Lower leg skin (tissue), 4 donors: ENCODE data around the gene DGAT2. TPM values are rescaled to one million over a fixed set of nuclear protein-coding genes. Genes with fewer than 3 reads are reported as not detected.

Experiments
- DNase-seq, 2 donors: peaks; one replicate each; pipeline ENCODE4 v3.0.0-alpha.2; 2019; ENCODE audit warnings: low spot score in 2 of 2
- H3K4me3 ChIP-seq: fragments of 200-600 bp; sonication (generic); 2 replicates; pipeline ENCODE4 v1.5.1; 2017; ENCODE audit warnings: mild to moderate bottlenecking, low read depth; ENCODE audit not compliant: poor library complexity, severe bottlenecking
- POLR2A ChIP-seq, 2 donors: fragments of 450-650 bp; IDR thresholded peaks; one replicate each; pipeline ENCODE4 v1.6.1; 2016 to 2017; ENCODE audit warnings: antibody characterized with exemption in 2 of 2, mild to moderate bottlenecking in 1 of 2, moderate library complexity in 1 of 2
- WGBS, 2 donors: methylation state at CpG; one replicate each; pipeline ENCODE4 v1.1.5; 2018; 5-methylcytosine and 5-hydroxymethylcytosine counted together
- intact Hi-C: fragments of 100-400 bp; cut with DNase I; formaldehyde crosslinking; loops from one replicate; pipeline ENCODE4 v1.15.0; 2023; ENCODE audit warnings: low total_unique reads
- total RNA-seq, 4 donors: library from RNA; depleted of rRNA; stranded (reverse); fragments of >200 nt; gene quantifications; one replicate each; pipeline ENCODE4 v1.1.0, GENCODE V29; 2016
- TF ChIP-seq, protein P1 (sequence below), 3 donors: fragments of 450-650 bp; IDR thresholded peaks; one replicate each; pipeline ENCODE4 v1.5.1; 2016; ENCODE audit warnings: antibody characterized with exemption in 3 of 3, mild to moderate bottlenecking in 3 of 3, moderate library complexity in 2 of 3

Gene DGAT2
- total RNA-seq, 4 donors from 2014 or later = 160 to 545 (median 289) TPM

DNA sequence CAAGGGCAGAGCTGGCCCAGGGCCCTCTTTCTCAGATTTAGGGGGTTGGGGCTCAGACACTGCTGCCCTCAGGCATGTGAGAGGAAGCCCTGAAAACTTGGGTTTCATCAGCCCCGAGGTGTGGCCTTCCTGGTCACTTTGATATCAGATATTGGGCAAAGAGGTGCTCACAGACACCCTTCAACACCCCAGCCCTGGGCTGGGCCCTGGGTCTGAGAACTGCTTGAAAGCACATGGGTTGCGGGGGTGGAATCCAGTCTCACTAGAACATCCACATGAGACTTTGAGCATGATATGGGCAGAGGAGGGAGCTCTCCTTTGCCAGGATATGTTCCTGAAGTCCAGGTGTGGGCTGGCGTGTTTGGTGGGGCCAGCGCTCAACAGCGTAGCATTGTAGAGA lies 10.4 kb downstream of the DGAT2 start:
- DNase-seq = no peak
- TF ChIP-seq, protein P1, sequence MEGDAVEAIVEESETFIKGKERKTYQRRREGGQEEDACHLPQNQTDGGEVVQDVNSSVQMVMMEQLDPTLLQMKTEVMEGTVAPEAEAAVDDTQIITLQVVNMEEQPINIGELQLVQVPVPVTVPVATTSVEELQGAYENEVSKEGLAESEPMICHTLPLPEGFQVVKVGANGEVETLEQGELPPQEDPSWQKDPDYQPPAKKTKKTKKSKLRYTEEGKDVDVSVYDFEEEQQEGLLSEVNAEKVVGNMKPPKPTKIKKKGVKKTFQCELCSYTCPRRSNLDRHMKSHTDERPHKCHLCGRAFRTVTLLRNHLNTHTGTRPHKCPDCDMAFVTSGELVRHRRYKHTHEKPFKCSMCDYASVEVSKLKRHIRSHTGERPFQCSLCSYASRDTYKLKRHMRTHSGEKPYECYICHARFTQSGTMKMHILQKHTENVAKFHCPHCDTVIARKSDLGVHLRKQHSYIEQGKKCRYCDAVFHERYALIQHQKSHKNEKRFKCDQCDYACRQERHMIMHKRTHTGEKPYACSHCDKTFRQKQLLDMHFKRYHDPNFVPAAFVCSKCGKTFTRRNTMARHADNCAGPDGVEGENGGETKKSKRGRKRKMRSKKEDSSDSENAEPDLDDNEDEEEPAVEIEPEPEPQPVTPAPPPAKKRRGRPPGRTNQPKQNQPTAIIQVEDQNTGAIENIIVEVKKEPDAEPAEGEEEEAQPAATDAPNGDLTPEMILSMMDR (IDR thresholded peaks at IDR 0.05) = no peak
- no peak for TF ChIP-seq POLR2A (IDR thresholded peaks at IDR 0.05)
- no peak overlapping the region for H3K4me3 ChIP-seq
- intact Hi-C loops = no loop called here
- WGBS, 2 donors = 86 to 97% methylated on average over 5 of the region's 5 CpGs

DNA sequence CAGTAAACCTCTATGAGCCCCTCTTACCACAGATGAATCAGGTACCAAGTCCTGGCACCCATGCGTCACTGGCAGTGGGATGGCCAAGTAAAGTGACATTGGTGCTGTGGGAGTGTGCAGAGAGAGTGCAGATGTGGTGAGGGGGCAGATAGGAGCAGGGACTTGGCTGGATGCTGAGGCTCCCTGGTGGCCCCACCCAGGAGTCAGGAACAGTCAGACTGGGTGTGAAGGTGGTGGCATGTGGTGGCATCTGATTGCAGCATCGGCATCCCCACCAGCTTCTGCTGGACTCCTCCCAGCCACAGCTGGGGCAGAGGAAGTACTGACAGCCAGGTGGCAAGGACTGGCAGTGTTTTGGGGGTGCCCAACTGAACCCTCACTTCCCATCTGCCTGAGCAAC lies 11.4 kb downstream of the DGAT2 start:
- no peak overlapping the region for H3K4me3 ChIP-seq
- intact Hi-C loops = no loop called here
- DNase-seq = no peak
- TF ChIP-seq, protein P1 (IDR thresholded peaks at IDR 0.05) = no peak
- no peak for TF ChIP-seq POLR2A (IDR thresholded peaks at IDR 0.05)
- 57 to 64% methylated on average over 2 of the region's 2 CpGs for WGBS, 2 donors

DNA sequence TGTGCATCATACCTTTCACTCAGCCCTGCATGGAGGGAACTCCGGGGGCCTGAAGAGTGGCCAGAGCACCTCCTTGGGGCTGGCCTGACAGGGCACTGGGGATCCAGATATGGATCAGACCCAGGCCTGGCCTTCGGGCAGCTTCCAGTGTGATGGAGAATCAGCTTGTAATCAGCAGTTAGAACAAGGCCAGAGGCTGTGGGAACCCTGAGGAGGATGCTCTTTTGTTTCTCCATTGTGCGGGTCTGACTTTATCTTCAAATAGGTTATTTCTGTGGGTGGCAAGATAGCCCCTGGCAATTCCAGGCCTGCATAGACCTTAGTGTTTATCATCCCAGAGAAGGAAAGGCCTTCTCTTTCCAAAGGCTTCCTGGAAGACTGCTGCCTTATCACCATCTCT lies 12.3 kb downstream of the DGAT2 start:
- TF ChIP-seq, protein P1 (IDR thresholded peaks at IDR 0.05) = no peak
- no peak for TF ChIP-seq POLR2A (IDR thresholded peaks at IDR 0.05)
- no peak for DNase-seq
- WGBS, 2 donors = 86 to 93% methylated on average over 3 of the region's 3 CpGs
- H3K4me3 ChIP-seq = no peak overlapping the region
- intact Hi-C loops = no loop called here

DNA sequence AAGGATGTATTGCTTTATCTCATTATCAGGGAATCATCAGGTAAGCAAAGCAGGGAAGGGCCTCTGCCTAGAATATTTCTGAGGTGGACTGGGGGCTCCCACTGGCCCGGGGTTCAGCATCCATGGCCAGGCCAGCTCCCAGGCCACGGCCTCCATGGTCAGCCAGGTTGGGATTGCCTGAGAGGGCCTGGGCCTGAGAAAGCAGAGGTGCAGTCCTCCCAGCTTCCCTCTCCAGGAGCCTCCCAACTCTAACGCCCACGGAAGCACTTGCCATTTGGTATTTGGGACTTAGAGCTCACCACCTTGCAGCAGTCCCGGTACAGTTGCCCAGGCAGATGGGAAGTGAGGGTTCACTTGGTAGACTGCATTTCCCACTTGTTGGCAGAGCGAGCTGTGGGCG lies 12.7 kb downstream of the DGAT2 start:
- no peak overlapping the region for H3K4me3 ChIP-seq
- no peak for TF ChIP-seq POLR2A (IDR thresholded peaks at IDR 0.05)
- 83 to 93% methylated on average over 7 of the region's 7 CpGs for WGBS, 2 donors
- intact Hi-C loops = no loop called here
- no peak for DNase-seq

DNA sequence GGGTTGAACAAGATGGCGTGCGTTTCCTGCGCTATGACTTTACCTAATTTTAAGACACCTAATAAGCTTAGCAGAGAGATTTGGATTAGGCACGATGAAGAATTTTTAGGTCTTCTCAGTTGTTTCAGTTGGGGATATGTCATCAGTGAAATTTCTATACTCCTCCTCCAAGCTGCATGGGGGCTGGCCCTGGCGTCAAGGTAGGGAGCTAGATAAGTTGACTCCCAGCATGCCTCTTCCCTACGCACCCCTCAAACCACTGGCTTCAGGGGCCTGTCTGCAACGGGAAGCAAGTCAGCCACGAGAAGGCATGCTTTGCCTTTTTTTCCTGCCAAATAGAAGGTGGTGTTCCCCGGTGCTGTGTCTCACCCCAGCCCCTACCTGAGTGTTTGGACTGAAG lies 13.3 kb downstream of the DGAT2 start:
- no peak for DNase-seq
- intact Hi-C loops = no loop called here
- TF ChIP-seq POLR2A (IDR thresholded peaks at IDR 0.05) = no peak
- TF ChIP-seq, protein P1 (IDR thresholded peaks at IDR 0.05) = no peak
- 93 to 95% methylated on average over 9 of the region's 9 CpGs for WGBS, 2 donors
- H3K4me3 ChIP-seq = no peak overlapping the region

DNA sequence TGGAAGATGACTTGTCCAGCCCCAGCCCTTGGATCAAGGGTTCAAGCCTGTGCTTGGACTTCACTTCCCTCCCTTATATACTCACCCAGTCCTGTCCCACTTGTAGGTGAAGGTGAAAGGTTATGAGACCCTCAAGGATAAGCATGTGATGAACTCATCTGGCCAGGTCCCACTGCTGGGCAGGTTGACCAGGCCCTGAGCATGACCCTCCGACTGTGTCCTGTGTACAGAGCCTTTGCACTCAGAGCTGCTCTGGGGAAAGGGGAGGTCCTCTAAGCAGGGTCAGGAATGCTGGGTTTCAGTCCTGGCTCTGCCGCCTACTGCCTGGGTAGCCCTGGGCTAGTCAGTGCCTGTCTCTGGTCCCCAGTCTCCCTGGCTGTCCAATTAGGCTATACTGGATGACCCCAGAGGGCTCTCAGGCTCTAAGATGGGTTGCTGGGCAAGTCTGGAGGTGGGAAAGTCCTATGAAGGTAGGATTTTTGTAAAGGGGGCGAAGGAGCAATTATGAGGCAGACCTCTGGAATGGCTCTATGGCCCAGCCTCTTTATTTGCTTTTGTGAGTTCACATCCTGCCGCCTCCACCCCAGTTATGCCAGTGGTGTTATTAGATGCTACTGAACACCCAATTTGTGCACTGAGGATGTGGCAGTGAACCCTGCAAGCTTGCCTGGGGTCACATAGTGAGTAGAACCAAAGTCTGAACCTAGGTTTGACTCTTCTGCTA lies 14.1 kb downstream of the DGAT2 start:
- no peak overlapping the region for H3K4me3 ChIP-seq
- TF ChIP-seq, protein P1 (IDR thresholded peaks at IDR 0.05) = no peak
- TF ChIP-seq POLR2A (IDR thresholded peaks at IDR 0.05) = no peak
- DNase-seq = no peak
- 90 to 92% methylated on average over 4 of the region's 4 CpGs for WGBS, 2 donors
- intact Hi-C loops = no loop called here
